DND-41 (cell line): ENCODE measurements around the gene SLK.

Experiments used
- EZH2 ChIP-seq: IDR thresholded peaks from 3 replicates; pipeline ENCODE4 v1.6.1; 2012; ENCODE audit warnings: borderline replicate concordance, low read depth, mild to moderate bottlenecking, moderate library complexity, low read length, inconsistent platforms; ENCODE audit not compliant: severe bottlenecking
- TF ChIP-seq, protein P1 (sequence below): IDR thresholded peaks from 2 replicates; pipeline ENCODE4 v1.5.1; 2012; ENCODE audit warnings: borderline replicate concordance, low read length, moderate library complexity, mild to moderate bottlenecking; ENCODE audit not compliant: poor library complexity, severe bottlenecking; ENCODE audit errors: extremely low read depth

DNA sequence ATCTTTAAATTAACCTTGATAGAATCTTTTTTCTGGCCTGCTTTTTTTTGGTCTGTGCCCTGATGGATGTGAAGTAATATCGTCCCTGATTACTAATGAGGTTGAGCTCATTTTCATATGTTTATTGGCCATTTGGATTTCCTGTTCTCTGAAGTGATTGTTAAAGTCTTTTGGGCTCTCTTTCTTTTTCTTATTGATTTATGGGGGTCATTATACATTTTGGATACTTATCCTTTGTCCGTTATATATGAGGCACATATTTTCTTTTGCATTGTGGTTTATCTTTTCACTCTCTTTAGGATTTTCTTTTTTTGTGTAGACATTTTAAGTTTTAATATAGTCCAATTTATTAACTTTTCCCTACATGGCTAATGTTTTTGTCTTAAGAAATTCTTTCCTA is 12.6 kb downstream of the SLK start:
- TF ChIP-seq, protein P1, sequence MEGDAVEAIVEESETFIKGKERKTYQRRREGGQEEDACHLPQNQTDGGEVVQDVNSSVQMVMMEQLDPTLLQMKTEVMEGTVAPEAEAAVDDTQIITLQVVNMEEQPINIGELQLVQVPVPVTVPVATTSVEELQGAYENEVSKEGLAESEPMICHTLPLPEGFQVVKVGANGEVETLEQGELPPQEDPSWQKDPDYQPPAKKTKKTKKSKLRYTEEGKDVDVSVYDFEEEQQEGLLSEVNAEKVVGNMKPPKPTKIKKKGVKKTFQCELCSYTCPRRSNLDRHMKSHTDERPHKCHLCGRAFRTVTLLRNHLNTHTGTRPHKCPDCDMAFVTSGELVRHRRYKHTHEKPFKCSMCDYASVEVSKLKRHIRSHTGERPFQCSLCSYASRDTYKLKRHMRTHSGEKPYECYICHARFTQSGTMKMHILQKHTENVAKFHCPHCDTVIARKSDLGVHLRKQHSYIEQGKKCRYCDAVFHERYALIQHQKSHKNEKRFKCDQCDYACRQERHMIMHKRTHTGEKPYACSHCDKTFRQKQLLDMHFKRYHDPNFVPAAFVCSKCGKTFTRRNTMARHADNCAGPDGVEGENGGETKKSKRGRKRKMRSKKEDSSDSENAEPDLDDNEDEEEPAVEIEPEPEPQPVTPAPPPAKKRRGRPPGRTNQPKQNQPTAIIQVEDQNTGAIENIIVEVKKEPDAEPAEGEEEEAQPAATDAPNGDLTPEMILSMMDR = no peak
- no peak for TF ChIP-seq EZH2
